ENCODE results near the gene ZNF532. TPM values are rescaled to one million over a fixed set of nuclear protein-coding genes. Genes with fewer than 3 reads are reported as not detected.

Gene ZNF532
- total and polyA plus RNA-seq, 2 donors (not counting 3 experiments of a cell fraction or from before 2014, with no cell fraction given), result 42.3 to 70.1 TPM

DNA sequence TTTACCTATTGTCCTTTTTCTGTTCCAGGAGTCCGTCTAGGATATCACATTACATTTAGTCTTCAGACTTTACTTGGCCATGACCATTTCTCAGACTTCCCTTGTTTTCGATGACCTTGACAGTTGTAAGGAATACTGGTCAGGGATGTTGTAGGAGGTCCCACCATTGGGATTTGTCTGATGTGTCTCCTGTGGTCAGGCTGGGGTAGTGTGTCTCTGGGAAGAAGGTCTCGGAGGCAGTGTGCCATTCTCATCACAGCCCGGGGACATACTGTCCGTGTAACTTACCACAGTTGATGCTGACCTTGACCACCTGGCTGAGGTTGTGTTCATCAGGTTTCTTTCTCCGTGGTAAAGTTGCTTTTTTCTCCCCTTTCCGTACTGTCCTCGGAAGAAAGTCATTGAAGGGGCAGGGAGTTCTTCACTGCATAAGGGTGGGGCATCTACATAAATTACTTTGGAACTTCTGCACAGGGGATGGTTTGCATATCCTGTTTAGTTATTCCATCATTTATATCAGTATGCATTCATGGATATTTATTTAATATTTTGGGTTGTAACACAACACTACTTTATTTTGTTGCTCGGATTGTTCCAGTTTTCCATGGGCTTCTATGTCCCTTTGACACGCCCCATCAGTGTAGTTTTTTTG lies 41.2 kb downstream of the ZNF532 start:
- no peaks in the 10 kb centered on the region for H3K79me2 ChIP-seq (ENCODE audit: control insufficient read depth, insufficient read depth, low read length)
- BruUV-seq (replicated peaks), result no TSS peak
- no peaks in the 10 kb centered on the region for H3K9me1 ChIP-seq (replicated peaks; ENCODE audit: control insufficient read depth, extremely low read depth, insufficient read depth, low read length)
- H3K27me3 ChIP-seq (ENCODE audit: control insufficient read depth in 2 of 2, insufficient read depth in 2 of 2, low read length in 2 of 2), result no peaks in the 10 kb centered on the region
- DNase-seq (ENCODE audit: low read depth, low spot score) (no peak), FAIRE-seq (no peak)
- H3K36me3 ChIP-seq (ENCODE audit: control insufficient read depth in 2 of 2, extremely low read depth in 1 of 2, insufficient read depth in 2 of 2, low read length in 2 of 2), result peaks cover 0 to 6% of the 10 kb centered on the region in 2 experiments
- dilution Hi-C loops (cut with MboI; ENCODE audit: extremely low pct_ligation_motif_present, low sequenced_read_pairs) (no loop called here), intact Hi-C loops (cut with micrococcal nuclease) (no loop called here)
- H3K9me3 ChIP-seq (replicated peaks; ENCODE audit: control insufficient read depth, insufficient read depth, low read length), result no peaks in the 10 kb centered on the region
- ChIA-PET POLR2A (no interaction called here), CTCF (no interaction called here)
- no peaks in the 10 kb centered on the region for H4K20me1 ChIP-seq (replicated peaks; ENCODE audit: control insufficient read depth, extremely low read depth, insufficient read depth, low read length)
- no peak overlapping the region for H3K9ac ChIP-seq (replicated peaks; ENCODE audit: extremely low read depth, insufficient read depth, low read length)
- no peak overlapping the region for H3K4me3 ChIP-seq (replicated peaks in 1 of 3; ENCODE audit: insufficient read depth in 1 of 3, low read depth in 1 of 3, low read length in 3 of 3)
- H3K27ac ChIP-seq (ENCODE audit: insufficient read depth, low read depth, low read length), result no peak overlapping the region
- no peak overlapping the region for H2AFZ ChIP-seq (ENCODE audit: low read depth, low read length)
- no peak overlapping the region for H3K4me2 ChIP-seq (ENCODE audit: insufficient read depth, low read length)
- H3K4me1 ChIP-seq (ENCODE audit: control insufficient read depth, extremely low read depth, insufficient read depth, low read length), result no peaks in the 10 kb centered on the region
- TF ChIP-seq, protein P1, sequence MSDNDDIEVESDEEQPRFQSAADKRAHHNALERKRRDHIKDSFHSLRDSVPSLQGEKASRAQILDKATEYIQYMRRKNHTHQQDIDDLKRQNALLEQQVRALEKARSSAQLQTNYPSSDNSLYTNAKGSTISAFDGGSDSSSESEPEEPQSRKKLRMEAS (IDR thresholded peaks at IDR 0.05; ENCODE audit: insufficient read depth, insufficient read length), result no peak
- TF ChIP-seq MYC (IDR thresholded peaks at IDR 0.05; ENCODE audit: low read depth, low read length), result no peak
- TF ChIP-seq GATA2 (IDR thresholded peaks at IDR 0.05; ENCODE audit: insufficient read depth, insufficient read length, low read depth, low read length), result no peak
- TF ChIP-seq POLR2AphosphoS5 (IDR thresholded peaks at IDR 0.05; ENCODE audit: insufficient read depth, low read depth, low read length), result no peak
- TF ChIP-seq, protein P2, sequence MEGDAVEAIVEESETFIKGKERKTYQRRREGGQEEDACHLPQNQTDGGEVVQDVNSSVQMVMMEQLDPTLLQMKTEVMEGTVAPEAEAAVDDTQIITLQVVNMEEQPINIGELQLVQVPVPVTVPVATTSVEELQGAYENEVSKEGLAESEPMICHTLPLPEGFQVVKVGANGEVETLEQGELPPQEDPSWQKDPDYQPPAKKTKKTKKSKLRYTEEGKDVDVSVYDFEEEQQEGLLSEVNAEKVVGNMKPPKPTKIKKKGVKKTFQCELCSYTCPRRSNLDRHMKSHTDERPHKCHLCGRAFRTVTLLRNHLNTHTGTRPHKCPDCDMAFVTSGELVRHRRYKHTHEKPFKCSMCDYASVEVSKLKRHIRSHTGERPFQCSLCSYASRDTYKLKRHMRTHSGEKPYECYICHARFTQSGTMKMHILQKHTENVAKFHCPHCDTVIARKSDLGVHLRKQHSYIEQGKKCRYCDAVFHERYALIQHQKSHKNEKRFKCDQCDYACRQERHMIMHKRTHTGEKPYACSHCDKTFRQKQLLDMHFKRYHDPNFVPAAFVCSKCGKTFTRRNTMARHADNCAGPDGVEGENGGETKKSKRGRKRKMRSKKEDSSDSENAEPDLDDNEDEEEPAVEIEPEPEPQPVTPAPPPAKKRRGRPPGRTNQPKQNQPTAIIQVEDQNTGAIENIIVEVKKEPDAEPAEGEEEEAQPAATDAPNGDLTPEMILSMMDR (IDR thresholded peaks at IDR 0.05; ENCODE audit: extremely low read depth in 1 of 2, insufficient read depth in 1 of 2, low read depth in 1 of 2, low read length in 2 of 2), result no peak
- TF ChIP-seq JUN (IDR thresholded peaks at IDR 0.05; ENCODE audit: borderline replicate concordance, insufficient read depth, insufficient read length, low read depth), result no peak
- no peak for TF ChIP-seq FOS (IDR thresholded peaks at IDR 0.05; ENCODE audit: borderline replicate concordance, insufficient read depth, low read length)
- no peak for TF ChIP-seq POLR2A (IDR thresholded peaks at IDR 0.05; ENCODE audit: low read depth, low read length)
- no peak for TF ChIP-seq EZH2 (IDR thresholded peaks at IDR 0.05; ENCODE audit: borderline replicate concordance, low read depth, low read length, severe bottlenecking)
